Endothelial cell of umbilical vein (primary cell): ENCODE measurements around the gene STAT1.

Source experiments
- CTCF ChIP-seq, 2 donors: IDR thresholded peaks; 1 replicate in 1 of 2; 2 replicates in 1 of 2; pipeline ENCODE4 v1.5.1; 2011; ENCODE audit warnings: low read length in 2 of 2, mild to moderate bottlenecking in 2 of 2, moderate library complexity in 2 of 2, control low read depth in 1 of 2, inconsistent platforms in 1 of 2, low read depth in 1 of 2; ENCODE audit not compliant: insufficient read depth in 1 of 2; ENCODE audit errors: extremely low read depth in 1 of 2
- EZH2 ChIP-seq: IDR thresholded peaks from 2 replicates; pipeline ENCODE4 v1.6.1; 2012; ENCODE audit warnings: borderline replicate concordance, low read depth, mild to moderate bottlenecking, moderate library complexity, low read length, inconsistent platforms; ENCODE audit not compliant: severe bottlenecking
- FOS ChIP-seq: IDR thresholded peaks from 2 replicates; pipeline ENCODE4 v1.6.1; 2011; ENCODE audit warnings: mild to moderate bottlenecking, low read length, moderate library complexity, borderline replicate concordance; ENCODE audit not compliant: insufficient read depth
- GATA2 ChIP-seq: IDR thresholded peaks from 2 replicates; pipeline ENCODE4 v1.7.0; 2011; ENCODE audit warnings: low read depth, mild to moderate bottlenecking, moderate library complexity, mixed read lengths, low read length; ENCODE audit not compliant: insufficient read length, insufficient read depth
- JUN ChIP-seq: IDR thresholded peaks from 2 replicates; pipeline ENCODE4 v1.6.1; 2011; ENCODE audit warnings: borderline replicate concordance, low read depth; ENCODE audit not compliant: insufficient read length, insufficient read depth
- MAX ChIP-seq: IDR thresholded peaks from 2 replicates; pipeline ENCODE4 v1.6.1; 2011; ENCODE audit not compliant: insufficient read depth, insufficient read length
- MYC ChIP-seq: IDR thresholded peaks from one replicate; pipeline ENCODE4 v1.6.1; 2011; ENCODE audit warnings: mild to moderate bottlenecking, low read depth, low read length
- POLR2A ChIP-seq: IDR thresholded peaks from 2 replicates; pipeline ENCODE4 v1.6.1; 2012; ENCODE audit warnings: low read depth, mild to moderate bottlenecking, control low read depth, low read length
- POLR2AphosphoS5 ChIP-seq: IDR thresholded peaks from 2 replicates; pipeline ENCODE4 v1.6.1; 2012; ENCODE audit warnings: low read depth, mild to moderate bottlenecking, control low read depth, low read length, moderate library complexity; ENCODE audit not compliant: insufficient read depth

- TF ChIP-seq CTCF (IDR thresholded peaks at IDR 0.05; ENCODE audit: extremely low read depth in 1 of 2, insufficient read depth in 1 of 2, low read depth in 1 of 2, low read length in 2 of 2) = no peak
- no peak for TF ChIP-seq EZH2
- TF ChIP-seq MAX = no peak
- no peak for TF ChIP-seq POLR2AphosphoS5
- TF ChIP-seq JUN = no peak
- no peak for TF ChIP-seq POLR2A
- TF ChIP-seq MYC = no peak
- no peak for TF ChIP-seq GATA2
- no peak for TF ChIP-seq FOS
These were observed 45.3 kb upstream of the STAT1 start for GRCh38 chr2:191059308-191059707.
